Suppressor macrophage treated with lipopolysaccharide for 4 hours (primary cell): ENCODE measurements around the gene MIR17HG.
"Not testable (repeated sequence)": the region's sequence is repeated elsewhere in the genome, so short reads cannot be mapped to it uniquely, and the experiment has no call there.

Experiments used
- DNase-seq: peaks from one replicate; pipeline ENCODE4 v3.0.0-alpha.2; 2020

MIR17HG gene

GRCh38 chr13:91347202-91347995 lies at the start of gene MIR17HG:
Gene MIR17HG (plus strand): TSS chr13:91347687.
- peak; percentile 92 for DNase-seq

- DNase-seq: no peak
Observed at GRCh38 chr13:91298060-91298459, 49.4 kb upstream of the MIR17HG start.

GRCh38 chr13:91302111-91302510 lies 45.4 kb upstream of the MIR17HG start:
- no peak for DNase-seq

GRCh38 chr13:91303031-91303430 lies 44.5 kb upstream of the MIR17HG start:
- no peak for DNase-seq

GRCh38 chr13:91304741-91305140 lies 42.7 kb upstream of the MIR17HG start:
- no peak for DNase-seq

DNA sequence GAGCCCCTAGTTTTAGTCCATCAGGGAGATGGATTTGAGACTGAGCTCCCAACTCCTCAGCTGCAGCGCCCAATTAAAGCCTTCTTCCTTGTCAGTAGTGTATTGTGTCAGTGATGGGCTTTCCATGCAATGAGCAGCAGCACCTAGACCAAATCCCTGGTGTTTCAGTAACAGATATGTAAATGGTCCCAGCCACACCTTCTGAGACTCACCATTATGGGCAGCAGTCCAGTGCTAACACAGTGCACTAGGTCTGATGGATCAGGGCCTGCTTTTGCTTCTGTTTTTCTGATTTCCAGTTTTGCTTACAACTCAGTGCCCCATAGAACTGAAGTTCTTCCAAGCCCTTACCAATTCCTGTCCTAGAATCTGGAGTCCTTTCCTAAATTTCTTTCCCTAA lies 41.8 kb upstream of the MIR17HG start:
- no peak for DNase-seq

GRCh38 chr13:91307887-91308286 lies 39.6 kb upstream of the MIR17HG start:
- DNase-seq: no peak

DNA sequence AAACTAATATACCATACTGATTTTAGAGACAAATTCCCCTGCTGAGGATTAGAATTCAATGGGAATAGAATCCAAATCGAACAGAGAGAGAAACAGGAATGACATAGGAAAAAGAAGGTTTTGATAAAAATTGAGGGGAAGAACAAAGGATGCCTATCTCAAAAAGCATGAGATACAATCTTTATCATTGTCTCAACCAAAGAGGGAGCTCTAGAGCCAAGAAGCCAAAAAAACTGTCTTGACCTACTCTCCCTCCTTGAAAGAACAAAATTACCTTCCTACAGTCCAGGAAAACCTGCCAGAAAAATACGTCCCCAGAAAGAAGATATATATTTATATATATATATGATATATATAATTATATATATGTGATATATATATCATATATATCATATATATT lies 39.2 kb upstream of the MIR17HG start:
- peak; percentile 5 for DNase-seq

- DNase-seq: no peak
Observed at GRCh38 chr13:91311491-91311890, 36.0 kb upstream of the MIR17HG start.

DNA sequence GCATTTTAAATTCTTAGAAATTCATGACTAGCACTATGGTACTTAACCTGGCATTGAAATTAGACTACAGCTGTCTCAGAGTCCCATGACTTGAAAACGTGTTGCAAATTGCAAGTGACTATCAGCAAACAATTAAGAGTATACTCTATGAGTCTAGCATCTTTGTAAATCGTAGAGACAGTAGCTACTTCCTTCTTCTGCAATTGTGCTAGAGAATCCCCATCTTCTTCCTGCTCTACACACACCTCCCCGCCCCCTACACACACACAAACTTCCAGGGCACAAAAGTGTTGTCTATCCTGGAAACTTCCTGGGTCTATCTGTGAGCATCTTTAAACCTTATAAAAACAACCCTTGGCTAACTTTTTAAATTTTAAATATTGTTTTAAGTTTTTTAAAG lies 35.2 kb upstream of the MIR17HG start:
- no peak for DNase-seq

GRCh38 chr13:91313103-91313502 lies 34.4 kb upstream of the MIR17HG start:
- peak; percentile 16 for DNase-seq

DNA sequence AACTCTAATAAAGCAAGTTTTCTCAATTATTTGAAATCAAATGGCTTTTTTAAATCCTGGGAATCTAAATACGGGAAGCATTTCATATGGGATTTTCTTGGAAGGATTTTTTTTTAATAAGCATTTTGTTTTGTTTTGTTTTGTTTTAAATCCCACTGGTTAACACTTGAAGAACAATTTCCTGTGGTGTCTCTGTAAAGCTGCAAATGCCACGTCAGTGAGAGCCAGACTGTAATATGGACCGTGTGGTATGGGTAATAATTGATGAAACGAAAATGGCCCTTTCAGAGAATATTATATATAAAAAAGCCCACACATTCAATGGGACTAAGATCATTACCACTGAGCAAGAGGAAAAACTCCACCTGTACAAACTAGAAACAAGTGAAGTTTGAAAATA lies 33.9 kb upstream of the MIR17HG start:
- no peak for DNase-seq

DNA sequence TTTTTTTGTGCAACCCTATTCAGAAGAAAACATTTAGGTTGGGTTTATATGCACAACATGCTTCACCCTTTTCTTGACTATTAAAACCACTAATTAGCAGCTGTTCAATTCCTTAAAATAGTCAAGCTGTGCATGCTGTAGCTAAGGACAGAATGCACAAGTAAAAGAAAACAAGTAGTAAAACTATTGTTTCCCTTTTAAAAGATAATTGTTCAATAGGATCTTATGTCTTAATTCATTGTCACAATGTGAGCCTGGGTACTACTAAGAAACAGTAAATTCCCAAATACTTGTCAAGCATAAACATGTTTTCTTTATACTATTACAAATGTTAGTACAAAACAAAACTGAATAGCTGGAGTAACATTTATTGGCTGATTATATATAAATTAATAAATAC lies 32.6 kb upstream of the MIR17HG start:
- no peak for DNase-seq

- DNase-seq: no peak
Observed at GRCh38 chr13:91318886-91319285, 28.6 kb upstream of the MIR17HG start.

- DNase-seq: no peak
Observed at GRCh38 chr13:91319996-91320395, 27.5 kb upstream of the MIR17HG start.

- not testable (repeated sequence) for DNase-seq
Observed at GRCh38 chr13:91320990-91321389, 26.5 kb upstream of the MIR17HG start.

GRCh38 chr13:91323349-91323748 lies 24.1 kb upstream of the MIR17HG start:
- no peak for DNase-seq

- DNase-seq: no peak
Observed at GRCh38 chr13:91326146-91326545, 21.3 kb upstream of the MIR17HG start.

GRCh38 chr13:91328726-91329125 lies 18.8 kb upstream of the MIR17HG start:
- no peak for DNase-seq

DNA sequence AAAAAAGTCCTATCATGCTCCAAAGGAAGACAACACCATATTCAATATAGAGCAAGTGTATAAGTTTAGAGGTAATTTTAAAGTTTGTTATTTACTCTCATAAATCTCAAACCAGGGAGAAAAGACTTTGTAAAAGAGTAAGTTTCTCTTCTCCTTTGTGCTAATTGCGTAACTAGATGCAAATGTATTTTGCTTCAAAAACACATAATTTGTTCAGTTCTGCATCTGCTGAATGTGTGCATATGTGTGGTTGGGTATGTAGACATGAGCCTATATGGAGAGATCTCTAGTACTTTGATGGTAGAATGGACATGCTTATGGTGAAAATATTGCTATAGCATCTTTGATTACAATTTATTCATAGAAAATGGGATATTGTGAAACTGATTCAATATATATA lies 17.8 kb upstream of the MIR17HG start:
- DNase-seq: peak; percentile 29

GRCh38 chr13:91331047-91331915 lies 16.2 kb upstream of the MIR17HG start:
- DNase-seq: no peak

DNA sequence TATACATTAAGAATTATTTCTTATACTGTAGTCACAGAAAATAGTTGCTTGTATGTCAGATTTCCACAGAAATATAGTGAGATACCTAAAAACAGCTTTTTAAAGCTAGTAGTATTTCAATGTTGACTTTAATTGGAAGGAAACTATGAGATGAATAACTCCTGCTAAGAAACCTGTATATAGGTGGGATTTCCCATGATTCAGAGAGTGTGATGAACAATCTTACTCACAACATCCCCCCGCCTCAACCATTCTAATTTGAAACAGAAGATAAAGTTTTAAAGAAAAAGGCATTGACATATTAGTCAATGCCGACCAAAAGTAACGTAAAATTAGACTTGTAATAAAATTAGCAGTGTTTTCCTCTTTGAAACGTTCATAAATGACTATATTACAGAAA lies 1.4 kb upstream of the MIR17HG start:
- no peak for DNase-seq

GRCh38 chr13:91346850-91347201 lies 661 bp upstream of the MIR17HG start:
- peak; percentile 5 for DNase-seq
